SKM-1 (cell line): ENCODE data around the gene AMACR.
"Not testable (repeated sequence)": the region's sequence is repeated elsewhere in the genome, so short reads cannot be mapped to it uniquely, and the experiment has no call there.

ENCODE experiments used
- DNase-seq: peaks from one replicate; lab custom pipeline; 2025; ENCODE audit not compliant: unreplicated experiment; lab: John Stamatoyannopoulos, UW

The AMACR gene

DNA sequence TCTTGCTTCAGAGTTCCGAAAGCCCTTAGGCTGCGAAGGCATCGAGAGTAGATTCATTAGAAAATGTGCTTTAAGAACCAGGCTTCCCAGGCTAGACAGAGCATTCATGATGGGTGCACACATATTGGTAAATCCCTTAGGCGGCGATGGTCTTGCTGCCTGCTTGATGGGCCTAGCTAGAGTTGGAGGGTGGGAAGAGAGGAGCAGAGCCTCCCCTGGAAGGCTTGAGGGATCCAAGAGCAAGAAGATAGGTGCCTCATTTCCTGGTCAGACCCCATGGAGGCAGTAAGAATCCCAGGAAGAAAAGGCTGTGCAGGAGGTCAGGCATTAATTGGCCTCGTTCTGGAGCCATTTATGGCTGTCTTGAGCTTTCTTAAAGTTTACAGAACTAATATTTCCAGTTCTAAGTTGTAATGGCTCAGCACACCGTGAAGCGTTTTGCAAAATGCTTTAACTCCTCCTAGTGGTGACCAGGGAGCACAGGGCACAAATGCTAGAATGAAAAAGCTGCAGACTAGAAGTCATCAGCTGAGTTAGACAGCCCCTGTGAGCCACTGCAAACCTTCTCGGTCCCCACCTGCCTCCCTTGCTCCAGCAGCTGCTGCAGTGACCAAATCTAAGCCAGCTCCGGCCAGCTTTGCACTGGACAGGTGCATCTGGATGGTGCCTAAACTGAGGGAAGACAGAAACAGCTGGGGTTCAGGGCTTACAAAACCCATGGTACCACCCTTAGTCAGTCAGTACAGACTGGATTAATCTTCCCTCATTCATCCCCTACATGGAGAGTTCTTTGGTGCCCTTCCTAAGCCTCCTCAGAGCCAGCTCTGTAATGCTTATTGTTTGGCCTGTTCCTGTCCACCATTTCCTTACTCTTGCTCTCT, 38.0 kb downstream of the AMACR start:
- no peak for DNase-seq

DNA sequence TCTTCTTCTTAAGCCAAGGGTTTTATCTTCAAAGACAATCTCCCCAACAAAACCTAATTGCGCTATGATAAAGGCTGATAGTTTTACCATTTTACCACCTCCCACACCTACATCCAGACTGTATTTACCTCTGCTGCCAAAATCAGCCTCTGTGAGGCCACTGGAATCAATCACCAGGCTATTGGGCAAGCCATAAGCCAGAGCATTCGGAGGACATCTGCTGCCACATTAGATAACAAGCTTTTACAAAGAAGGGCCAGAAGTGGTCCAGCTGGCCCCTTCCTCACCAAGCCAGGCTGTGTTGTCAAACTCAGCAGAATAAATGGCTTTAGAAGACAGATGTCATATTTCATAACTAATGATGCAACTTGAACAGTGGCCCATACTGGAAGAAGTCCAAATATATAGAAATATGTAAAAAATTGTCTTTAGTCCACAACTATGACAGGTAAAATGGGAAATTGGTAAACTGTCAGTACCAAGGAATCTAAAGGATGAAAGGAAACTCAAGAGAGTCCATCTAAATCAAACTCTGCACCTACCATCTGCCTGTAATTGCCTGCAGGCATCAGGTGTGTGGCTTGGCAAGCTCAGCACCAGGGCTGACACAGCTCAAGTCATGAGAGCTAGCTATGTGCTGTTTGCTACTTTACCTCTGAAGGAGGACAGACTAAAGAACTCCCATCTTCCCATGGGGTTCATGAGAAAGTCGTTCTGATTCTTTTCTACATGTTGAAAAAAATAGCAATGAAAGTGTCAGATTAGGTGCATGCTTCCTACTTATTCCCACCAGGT, 39.4 kb downstream of the AMACR start:
- no peak for DNase-seq

DNA sequence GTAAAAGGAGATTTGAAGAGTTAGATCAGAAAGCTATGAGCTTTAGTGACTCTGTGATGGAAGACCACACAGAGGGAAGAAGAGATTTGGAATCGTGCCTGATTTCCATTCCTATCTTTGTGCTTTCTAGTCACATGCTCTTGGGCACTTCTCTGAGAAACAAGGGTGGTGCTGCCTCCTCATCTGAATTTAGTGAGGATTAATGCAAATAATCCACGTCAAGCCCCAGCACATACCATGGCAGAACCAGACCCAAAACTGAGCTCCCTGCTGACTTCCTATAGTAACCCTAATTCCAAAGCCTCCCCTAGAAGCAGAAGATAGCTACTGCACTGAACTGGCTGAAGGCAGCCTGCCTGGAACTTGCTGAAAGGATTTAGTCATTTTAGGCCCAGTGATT, 41.0 kb downstream of the AMACR start:
- DNase-seq = no peak

DNA sequence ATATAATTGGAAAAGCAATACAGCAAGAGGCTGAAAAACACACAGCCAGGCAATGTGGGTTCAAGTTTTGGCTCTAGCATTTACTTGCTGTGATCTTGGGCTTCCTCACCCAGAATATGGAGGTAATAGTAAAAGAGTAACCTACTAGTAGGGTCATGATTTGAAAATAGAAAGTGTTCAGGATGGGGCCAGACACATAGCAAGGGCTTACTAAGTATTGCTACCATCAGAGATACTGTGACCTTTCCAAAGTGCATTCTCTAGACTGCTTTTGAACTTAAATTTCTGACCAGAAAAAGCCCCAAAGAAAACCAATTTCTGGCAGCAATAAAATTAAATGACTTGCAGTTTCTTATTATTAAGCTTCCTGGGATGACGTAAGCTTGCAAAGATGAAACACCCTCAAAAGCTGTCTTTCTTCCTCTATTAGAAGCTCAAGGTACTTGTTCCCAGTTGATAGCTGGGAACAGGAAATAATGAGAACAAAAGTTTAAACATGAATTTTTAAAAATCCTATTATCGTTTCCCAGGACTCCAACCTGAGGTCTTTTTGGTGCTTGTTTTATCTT, 43.6 kb downstream of the AMACR start:
- no peak for DNase-seq

DNA sequence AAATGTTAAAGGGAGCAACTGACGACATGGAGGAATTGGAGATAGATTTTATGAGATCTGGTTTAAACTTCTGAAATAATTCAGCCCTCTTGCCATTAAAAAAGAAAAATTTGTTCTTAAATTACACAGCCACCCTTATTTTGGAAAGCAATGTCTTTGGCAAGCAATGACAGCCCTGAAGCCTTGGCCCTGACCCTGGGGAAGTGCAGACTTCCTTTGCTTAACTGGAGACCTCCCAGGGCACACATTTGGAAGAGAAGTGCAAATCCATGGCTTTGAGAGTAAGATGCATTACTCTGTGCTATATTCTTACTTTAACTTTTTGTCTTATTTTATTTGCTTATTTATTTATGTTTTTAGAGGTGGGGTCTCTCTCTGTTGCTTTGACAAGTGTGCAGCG, 49.7 kb downstream of the AMACR start:
- DNase-seq = no peak

DNA sequence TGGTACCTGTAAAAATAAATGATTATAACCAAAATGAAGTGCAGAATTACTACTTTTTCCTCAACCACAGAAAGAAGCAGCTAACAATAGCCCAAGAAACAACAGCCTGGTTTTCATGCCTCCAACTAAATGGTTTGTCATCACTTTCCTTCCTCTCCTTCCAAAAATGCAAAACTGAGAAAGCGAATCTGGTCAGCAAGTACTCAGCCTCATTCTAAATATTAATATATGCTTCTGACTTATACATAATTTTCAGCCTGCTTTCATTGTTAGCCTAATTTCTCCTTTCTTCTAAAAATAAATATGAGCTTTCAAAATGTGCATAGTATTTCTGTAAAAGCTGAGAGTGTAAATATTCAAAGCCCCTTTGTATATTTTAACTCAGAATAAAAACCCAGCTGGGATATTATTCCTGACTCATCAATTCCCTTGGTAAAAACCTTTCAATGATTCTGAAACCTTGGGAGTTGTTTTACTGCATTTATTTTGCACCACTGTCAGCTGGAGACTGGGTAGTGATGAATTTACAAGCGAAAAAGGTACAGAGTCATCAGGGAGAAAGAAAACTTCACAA, 50.2 kb downstream of the AMACR start:
- no peak for DNase-seq

DNA sequence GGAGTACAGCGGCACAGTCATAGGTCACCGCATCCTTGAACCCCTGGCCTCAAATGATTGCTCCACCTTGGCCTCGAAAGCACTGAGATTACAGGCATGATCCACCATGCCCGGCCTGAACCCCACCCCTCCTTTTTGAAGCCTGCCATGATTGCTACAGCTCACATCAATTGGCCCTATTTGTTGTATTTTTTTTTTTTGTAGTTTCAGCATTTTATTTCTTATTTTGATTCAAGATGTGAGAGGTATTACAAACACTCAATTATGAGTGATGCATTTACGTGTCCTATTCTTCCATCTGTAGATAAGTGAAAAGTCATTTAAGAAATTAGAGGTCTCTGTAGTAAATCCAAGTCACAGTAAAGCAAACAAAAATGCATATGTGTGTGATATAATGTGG, 55.7 kb downstream of the AMACR start:
- DNase-seq = not testable (repeated sequence)

DNA sequence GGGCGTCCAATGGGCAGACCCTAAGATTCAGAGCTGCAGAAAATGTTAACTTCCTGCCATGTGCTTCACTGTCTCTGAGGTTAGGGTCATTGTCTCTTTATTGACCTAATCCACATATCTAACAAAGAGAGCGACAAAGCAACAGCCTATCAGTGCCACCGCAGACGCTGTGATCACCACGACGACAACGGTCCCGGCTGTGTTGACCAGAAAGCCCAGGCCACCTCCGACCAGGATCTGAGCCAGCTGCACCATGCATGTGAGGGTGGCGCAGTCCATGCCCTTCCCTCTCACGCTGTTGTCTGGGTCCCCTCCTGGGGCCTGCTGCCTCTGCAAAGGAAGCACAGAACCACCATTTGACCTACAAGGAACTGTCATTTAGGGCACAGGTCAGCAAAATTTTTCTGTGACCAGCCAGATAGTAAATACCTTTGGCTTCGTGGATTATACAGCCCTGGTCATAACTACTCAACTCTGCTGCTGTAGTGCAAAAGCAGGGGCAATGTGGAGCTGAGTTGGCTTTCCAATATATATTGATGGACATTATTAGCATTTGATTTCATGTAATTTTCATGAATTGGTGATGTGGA, 63.2 kb downstream of the AMACR start:
- no peak for DNase-seq

DNA sequence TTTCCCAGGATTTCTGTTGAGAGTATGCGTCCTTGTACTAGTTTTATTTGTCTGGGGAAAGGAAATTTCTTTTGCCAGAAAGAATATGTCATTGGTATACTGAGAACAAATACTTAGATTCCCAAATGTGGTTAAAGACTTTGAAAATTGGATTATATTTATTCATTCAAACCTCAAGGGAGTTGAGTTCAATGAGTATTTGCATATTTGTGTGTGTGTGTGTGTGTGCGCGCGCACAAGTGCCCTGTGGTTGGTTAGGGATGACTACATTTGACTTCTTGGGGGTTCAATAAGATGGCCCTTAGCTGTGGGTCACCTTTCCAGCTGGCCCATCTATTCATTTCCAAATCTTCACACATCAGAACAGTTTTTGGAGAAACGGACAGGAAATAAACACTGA, 66.8 kb downstream of the AMACR start:
- DNase-seq = no peak

DNA sequence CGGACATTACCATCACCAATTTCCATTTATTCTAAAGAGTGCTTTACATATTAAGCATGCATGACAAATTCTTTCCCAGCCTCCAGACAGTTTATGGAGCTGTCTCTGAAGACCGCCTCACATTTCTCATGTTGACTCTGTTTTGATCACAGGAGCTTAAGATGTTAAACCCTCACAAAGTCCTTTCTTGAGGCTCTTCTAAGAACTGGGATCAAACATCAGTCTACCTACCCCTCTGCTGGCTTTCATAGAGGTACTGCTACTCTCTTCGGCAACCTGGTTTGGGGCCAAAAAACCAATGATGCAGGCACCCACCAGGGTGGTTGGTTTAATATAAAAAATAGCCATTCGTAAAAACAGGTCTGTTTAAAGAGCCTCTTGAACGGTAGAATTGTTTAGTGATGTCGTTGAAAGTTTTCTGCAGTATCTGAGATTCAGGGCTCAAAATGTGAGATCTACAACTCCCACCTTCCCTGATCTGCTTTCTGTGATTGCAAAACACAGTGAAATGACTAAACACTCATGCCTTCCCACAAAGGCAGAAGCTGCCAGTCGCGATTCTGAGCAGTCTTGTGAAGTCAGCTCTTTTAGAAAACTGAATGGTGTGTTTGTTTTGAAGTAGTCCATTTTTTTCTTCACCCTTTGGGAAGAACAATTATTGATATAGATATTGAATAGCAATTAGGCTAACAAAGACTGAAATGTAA, 68.1 kb downstream of the AMACR start:
- no peak for DNase-seq

DNA sequence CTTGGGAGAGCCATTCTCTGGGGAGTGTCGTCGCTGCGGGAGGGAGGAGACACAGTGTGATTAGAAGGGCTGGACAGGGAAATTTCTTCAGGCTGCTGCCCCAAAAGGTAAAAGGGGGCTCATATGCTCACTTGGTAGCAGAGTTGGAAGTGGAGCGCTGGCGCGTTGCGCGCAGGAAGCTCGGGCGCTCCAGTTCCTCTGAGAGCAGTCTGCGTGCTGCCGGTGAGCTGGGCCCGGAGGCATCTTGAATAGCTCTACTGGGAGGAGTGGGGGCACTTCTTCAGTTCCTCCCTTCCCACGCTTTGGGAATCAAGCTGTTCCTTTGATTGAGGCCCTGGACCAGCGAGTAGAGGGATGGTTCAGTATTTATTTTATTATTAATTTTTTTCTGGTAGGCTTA, 69.0 kb downstream of the AMACR start:
- DNase-seq = no peak

DNA sequence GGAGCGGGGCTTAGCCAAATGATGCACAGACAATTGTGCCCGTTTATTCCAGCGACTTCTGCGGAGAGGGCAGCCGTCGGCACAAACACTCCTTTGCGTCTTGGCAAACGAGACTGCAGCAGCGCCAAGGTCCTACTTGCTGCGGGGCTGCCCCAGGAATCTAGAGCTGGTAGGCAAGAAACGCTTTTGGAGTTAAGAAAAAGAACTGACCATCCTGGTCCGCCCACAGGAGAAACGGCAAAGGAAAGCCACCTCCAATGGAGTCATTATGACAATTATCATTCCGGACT, 69.4 kb downstream of the AMACR start:
- DNase-seq = no peak

DNA sequence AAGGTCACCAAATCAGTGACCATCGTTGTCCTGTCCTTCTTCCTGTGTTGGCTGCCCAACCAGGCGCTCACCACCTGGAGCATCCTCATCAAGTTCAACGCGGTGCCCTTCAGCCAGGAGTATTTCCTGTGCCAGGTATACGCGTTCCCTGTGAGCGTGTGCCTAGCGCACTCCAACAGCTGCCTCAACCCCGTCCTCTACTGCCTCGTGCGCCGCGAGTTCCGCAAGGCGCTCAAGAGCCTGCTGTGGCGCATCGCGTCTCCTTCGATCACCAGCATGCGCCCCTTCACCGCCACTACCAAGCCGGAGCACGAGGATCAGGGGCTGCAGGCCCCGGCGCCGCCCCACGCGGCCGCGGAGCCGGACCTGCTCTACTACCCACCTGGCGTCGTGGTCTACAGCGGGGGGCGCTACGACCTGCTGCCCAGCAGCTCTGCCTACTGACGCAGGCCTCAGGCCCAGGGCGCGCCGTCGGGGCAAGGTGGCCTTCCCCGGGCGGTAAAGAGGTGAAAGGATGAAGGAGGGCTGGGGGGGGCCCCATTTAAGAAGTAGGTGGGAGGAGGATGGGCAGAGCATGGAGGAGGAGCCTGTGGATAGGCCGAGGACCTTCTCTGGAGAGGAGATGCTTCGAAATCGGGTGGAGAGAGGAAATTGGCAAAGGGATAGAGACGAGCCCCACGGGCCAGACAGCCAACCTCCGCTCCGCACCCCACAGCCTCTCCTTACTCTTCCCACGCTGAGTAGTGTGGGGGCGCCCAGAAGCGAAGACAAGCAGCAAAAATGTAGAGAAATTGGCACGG, 69.9 kb downstream of the AMACR start:
- DNase-seq = no peak

DNA sequence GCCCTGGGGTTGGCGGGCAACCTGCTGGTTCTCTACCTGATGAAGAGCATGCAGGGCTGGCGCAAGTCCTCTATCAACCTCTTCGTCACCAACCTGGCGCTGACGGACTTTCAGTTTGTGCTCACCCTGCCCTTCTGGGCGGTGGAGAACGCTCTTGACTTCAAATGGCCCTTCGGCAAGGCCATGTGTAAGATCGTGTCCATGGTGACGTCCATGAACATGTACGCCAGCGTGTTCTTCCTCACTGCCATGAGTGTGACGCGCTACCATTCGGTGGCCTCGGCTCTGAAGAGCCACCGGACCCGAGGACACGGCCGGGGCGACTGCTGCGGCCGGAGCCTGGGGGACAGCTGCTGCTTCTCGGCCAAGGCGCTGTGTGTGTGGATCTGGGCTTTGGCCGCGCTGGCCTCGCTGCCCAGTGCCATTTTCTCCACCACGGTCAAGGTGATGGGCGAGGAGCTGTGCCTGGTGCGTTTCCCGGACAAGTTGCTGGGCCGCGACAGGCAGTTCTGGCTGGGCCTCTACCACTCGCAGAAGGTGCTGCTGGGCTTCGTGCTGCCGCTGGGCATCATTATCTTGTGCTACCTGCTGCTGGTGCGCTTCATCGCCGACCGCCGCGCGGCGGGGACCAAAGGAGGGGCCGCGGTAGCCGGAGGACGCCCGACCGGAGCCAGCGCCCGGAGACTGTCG, 70.7 kb downstream of the AMACR start:
- no peak for DNase-seq

DNA sequence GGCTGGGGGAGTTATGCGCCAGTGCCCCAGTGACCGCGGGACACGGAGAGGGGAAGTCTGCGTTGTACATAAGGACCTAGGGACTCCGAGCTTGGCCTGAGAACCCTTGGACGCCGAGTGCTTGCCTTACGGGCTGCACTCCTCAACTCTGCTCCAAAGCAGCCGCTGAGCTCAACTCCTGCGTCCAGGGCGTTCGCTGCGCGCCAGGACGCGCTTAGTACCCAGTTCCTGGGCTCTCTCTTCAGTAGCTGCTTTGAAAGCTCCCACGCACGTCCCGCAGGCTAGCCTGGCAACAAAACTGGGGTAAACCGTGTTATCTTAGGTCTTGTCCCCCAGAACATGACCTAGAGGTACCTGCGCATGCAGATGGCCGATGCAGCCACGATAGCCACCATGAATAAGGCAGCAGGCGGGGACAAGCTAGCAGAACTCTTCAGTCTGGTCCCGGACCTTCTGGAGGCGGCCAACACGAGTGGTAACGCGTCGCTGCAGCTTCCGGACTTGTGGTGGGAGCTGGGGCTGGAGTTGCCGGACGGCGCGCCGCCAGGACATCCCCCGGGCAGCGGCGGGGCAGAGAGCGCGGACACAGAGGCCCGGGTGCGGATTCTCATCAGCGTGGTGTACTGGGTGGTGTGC, 71.4 kb downstream of the AMACR start, which contains the start of gene RXFP3:
TSS of gene RXFP3 (plus strand) at position 6 of the 636 bp plus-strand sequence. CDS start at position 361, 355 bp downstream.
- DNase-seq = no peak
